ENCODE measurements around the gene PCNT. TPM values are rescaled to one million over a fixed set of nuclear protein-coding genes. Genes with fewer than 3 reads are reported as not detected.

Gene PCNT
- total RNA-seq, 2 experiments from 2014 or later: 54.4 to 55.5 TPM

GRCh38 chr21:46428987-46429710, 105.2 kb downstream of the PCNT start:
- H3K27me3 ChIP-seq (ENCODE audit: control insufficient read depth in 1 of 2, insufficient read depth in 2 of 2, low read length in 2 of 2): no peaks in the 10 kb centered on the region
- ChIA-PET CTCF (no interaction called here), POLR2A (no interaction called here)
- TF ChIP-seq CTCF (IDR thresholded peaks at IDR 0.05): no peak
- H3K36me3 Mint-ChIP-seq (ENCODE audit: low read depth): peaks cover 37% of the 10 kb centered on the region
- DNase-seq: no peak
- H3K27me3 Mint-ChIP-seq: no peaks in the 10 kb centered on the region
- no peaks in the 10 kb centered on the region for H3K9me3 Mint-ChIP-seq
- peaks cover 52% of the 10 kb centered on the region for H3K36me3 ChIP-seq (ENCODE audit: insufficient read depth, low read length)
- no peak overlapping the region for H3K27ac Mint-ChIP-seq
- no peak overlapping the region for H3K4me3 Mint-ChIP-seq
- intact Hi-C loops (cut with DNase I, micrococcal nuclease): no loop called here
- no peak overlapping the region for H3K27ac ChIP-seq (ENCODE audit: low read depth in 1 of 2, low read length in 2 of 2)
- no peak overlapping the region for H3K4me3 ChIP-seq (ENCODE audit: low read length)
- peaks cover 17% of the 10 kb centered on the region for H3K4me1 Mint-ChIP-seq (ENCODE audit: low read depth)
- H3K4me1 ChIP-seq (ENCODE audit: insufficient read depth, low read length): peaks cover 25% of the 10 kb centered on the region
- ATAC-seq (ENCODE audit: poor library complexity): no peak
- H3K9me3 ChIP-seq (ENCODE audit: control insufficient read depth in 1 of 2, insufficient read depth in 1 of 2, low read length in 2 of 2): no peaks in the 10 kb centered on the region

DNA sequence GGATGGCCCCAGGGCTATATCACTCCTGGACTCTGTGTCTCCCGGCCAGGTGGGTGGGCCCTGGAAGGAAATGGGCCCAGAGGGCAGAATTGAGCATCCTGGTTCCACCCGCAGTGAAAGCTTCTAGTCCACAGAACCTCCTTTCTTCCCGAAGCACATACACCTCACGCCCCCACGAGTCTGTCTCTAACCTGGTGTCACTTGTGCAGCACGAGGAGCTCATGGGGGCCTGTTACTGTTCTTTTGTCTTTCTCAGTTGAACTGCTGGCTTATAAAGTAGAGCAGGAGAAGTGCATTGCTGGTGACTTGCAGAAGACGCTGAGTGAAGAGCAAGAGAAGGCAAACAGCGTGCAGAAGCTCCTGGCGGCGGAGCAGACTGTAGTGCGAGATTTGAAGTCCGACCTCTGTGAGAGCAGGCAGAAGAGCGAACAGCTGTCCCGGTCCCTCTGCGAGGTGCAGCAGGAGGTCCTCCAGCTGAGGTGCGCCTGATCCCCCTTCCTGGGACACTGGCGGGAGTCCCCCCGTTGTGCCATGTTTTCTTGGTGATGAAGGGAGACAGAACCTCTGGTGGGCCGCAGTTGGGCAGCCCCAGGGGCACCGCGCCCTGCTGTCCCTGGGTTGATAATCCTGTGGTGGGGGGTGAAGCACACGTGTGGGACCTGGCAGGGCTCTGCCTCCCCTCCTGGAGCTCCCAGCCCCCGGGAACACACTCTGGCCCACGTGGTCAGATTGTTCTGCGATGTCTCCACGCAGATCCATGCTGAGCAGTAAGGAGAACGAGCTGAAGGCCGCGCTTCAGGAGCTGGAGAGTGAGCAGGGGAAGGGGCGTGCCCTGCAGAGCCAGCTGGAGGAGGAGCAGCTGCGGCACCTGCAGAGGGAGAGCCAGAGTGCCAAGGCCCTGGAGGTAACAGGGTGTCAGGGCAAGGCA, 106.1 kb downstream of the PCNT start:
- no peak overlapping the region for H3K27ac Mint-ChIP-seq
- DNase-seq (no peak), ATAC-seq (ENCODE audit: poor library complexity) (no peak)
- H3K4me3 Mint-ChIP-seq: no peak overlapping the region
- no peaks in the 10 kb centered on the region for H3K9me3 Mint-ChIP-seq
- Histone ChIP-seq H3K36me3 (ENCODE audit: insufficient read depth, low read length) (peaks cover 58% of the 10 kb centered on the region), H3K27me3 (ENCODE audit: control insufficient read depth in 1 of 2, insufficient read depth in 2 of 2, low read length in 2 of 2) (no peaks in the 10 kb centered on the region), H3K27ac (ENCODE audit: low read depth in 1 of 2, low read length in 2 of 2) (no peak overlapping the region), H3K4me1 (ENCODE audit: insufficient read depth, low read length) (peaks cover 19% of the 10 kb centered on the region), H3K4me3 (ENCODE audit: low read length) (no peak overlapping the region), H3K9me3 (ENCODE audit: control insufficient read depth in 1 of 2, insufficient read depth in 1 of 2, low read length in 2 of 2) (no peaks in the 10 kb centered on the region)
- H3K27me3 Mint-ChIP-seq: no peaks in the 10 kb centered on the region
- TF ChIP-seq CTCF (IDR thresholded peaks at IDR 0.05): no peak
- H3K36me3 Mint-ChIP-seq (ENCODE audit: low read depth): peaks cover 43% of the 10 kb centered on the region
- CTCF ChIA-PET: no interaction called here
- POLR2A ChIA-PET: no interaction called here
- intact Hi-C loops (cut with DNase I, micrococcal nuclease): no loop called here
- peaks cover 8% of the 10 kb centered on the region for H3K4me1 Mint-ChIP-seq (ENCODE audit: low read depth)

DNA sequence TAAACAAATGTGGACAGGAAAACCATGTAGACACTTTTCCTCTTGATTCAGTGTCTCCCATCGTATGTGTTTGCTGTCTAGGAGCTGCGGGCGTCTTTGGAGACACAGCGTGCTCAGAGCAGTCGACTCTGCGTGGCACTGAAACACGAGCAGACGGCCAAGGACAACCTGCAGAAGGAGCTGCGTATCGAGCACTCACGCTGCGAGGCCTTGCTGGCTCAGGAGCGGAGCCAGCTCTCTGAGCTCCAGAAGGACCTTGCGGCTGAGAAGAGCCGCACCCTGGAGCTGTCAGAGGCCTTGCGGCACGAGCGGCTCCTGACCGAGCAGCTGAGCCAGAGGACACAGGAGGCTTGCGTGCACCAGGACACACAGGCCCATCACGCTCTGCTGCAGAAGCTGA, 107.5 kb downstream of the PCNT start:
- peaks cover 40% of the 10 kb centered on the region for H3K36me3 Mint-ChIP-seq (ENCODE audit: low read depth)
- H3K27me3 ChIP-seq (ENCODE audit: control insufficient read depth in 1 of 2, insufficient read depth in 2 of 2, low read length in 2 of 2): no peaks in the 10 kb centered on the region
- no peak for TF ChIP-seq CTCF (IDR thresholded peaks at IDR 0.05)
- ChIA-PET CTCF (no interaction called here), POLR2A (no interaction called here)
- no peaks in the 10 kb centered on the region for H3K9me3 ChIP-seq (ENCODE audit: control insufficient read depth in 1 of 2, insufficient read depth in 1 of 2, low read length in 2 of 2)
- intact Hi-C loops (cut with DNase I, micrococcal nuclease): no loop called here
- H3K36me3 ChIP-seq (ENCODE audit: insufficient read depth, low read length): peaks cover 61% of the 10 kb centered on the region
- H3K9me3 Mint-ChIP-seq: no peaks in the 10 kb centered on the region
- H3K4me1 ChIP-seq (ENCODE audit: insufficient read depth, low read length): peaks cover 5% of the 10 kb centered on the region
- H3K27me3 Mint-ChIP-seq: no peaks in the 10 kb centered on the region
- no peak overlapping the region for H3K27ac ChIP-seq (ENCODE audit: low read depth in 1 of 2, low read length in 2 of 2)
- no peak overlapping the region for H3K4me3 ChIP-seq (ENCODE audit: low read length)
- no peak for ATAC-seq (ENCODE audit: poor library complexity)
- DNase-seq: no peak
- no peak overlapping the region for H3K27ac Mint-ChIP-seq
- H3K4me1 Mint-ChIP-seq (ENCODE audit: low read depth): no peaks in the 10 kb centered on the region
- H3K4me3 Mint-ChIP-seq: no peak overlapping the region
